ENCODE results near the gene NHLH1. TPM values are rescaled to one million over a fixed set of nuclear protein-coding genes. Genes with fewer than 3 reads are reported as not detected.

The NHLH1 gene
- polyA plus RNA-seq (2011; rRNA removed) (0.13 and 0.20 TPM in 2 replicates), polyA minus RNA-seq (2011; rRNA and poly(A)+ RNA removed) (0.10 and 0.19 TPM in 2 replicates)

DNA sequence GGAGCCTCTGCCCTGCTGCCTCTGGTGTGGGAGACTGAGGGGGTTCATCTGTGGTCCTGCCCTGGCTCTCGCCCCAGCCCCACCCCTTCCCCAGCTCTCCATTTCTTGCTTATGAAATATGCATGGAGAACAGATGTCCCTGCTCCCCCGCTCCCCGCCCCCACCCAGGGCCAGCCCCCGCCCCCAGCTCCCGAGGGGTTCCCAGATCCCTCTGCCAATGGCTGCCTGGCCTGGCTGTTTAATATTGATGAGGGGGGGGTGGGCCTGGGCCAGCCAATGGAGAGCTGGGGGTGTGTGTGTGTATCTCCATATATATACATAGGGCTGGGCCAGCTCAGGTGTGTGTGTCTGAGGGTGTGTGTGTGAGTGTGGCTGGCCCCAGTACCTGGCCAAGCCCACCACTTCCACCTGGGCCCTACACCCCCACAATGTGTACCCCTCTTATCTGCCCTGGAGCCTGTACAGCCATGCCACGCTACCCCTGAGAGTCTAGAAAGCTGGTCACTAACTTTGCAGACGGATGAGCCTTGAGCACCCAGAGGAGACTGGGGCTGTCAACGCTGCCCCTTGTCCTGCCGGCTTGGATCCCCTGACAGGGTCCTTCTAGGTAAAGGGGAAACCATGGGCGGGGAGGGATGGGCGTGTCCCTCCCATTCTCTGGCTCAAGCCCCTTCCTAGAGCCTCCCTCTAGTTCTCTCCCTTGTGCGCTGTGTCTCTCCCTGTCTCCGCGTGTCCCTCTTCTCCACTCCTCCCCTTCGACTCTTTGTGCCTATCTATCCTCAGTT is at the start of gene NHLH1:
Gene NHLH1, plus strand, starts transcription at position 341 of the 785 bp plus-strand sequence. CDS start 3,661 bp downstream, outside the sequence.
- ChIA-PET POLR2A (no interaction called here), CTCF (interaction anchor here (1.2 to 7.7 kb wide), 2 partner anchors 9 to 10 kb away, joined by 3 to 70 read pairs; no protein-coding TSS in a partner anchor)
- H3K36me3 ChIP-seq (ENCODE audit: control insufficient read depth, insufficient read depth, low read length) = no peaks in the 10 kb centered on the region
- no peak for DNase-seq (ENCODE audit: low read depth)
- no peaks in the 10 kb centered on the region; the same call in 1 of the 2 replicates for H3K27me3 ChIP-seq (ENCODE audit: control insufficient read depth, insufficient read depth, low read length)
- no peak within 1 kb of the TSS for H3K4me3 ChIP-seq (ENCODE audit: low read depth, low read length)
- TF ChIP-seq, protein P1, sequence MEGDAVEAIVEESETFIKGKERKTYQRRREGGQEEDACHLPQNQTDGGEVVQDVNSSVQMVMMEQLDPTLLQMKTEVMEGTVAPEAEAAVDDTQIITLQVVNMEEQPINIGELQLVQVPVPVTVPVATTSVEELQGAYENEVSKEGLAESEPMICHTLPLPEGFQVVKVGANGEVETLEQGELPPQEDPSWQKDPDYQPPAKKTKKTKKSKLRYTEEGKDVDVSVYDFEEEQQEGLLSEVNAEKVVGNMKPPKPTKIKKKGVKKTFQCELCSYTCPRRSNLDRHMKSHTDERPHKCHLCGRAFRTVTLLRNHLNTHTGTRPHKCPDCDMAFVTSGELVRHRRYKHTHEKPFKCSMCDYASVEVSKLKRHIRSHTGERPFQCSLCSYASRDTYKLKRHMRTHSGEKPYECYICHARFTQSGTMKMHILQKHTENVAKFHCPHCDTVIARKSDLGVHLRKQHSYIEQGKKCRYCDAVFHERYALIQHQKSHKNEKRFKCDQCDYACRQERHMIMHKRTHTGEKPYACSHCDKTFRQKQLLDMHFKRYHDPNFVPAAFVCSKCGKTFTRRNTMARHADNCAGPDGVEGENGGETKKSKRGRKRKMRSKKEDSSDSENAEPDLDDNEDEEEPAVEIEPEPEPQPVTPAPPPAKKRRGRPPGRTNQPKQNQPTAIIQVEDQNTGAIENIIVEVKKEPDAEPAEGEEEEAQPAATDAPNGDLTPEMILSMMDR (IDR thresholded peaks at IDR 0.05; ENCODE audit: insufficient read depth, low read depth, low read length) = no peak

- POLR2A ChIA-PET = no interaction called here
- no peaks in the 10 kb centered on the region for H3K27me3 ChIP-seq (ENCODE audit: control insufficient read depth, insufficient read depth, low read length)
- DNase-seq (ENCODE audit: low read depth) = no peak
- CTCF ChIA-PET = no interaction called here
- H3K36me3 ChIP-seq (ENCODE audit: control insufficient read depth, insufficient read depth, low read length) = peaks cover 17% of the 10 kb centered on the region
- TF ChIP-seq, protein P1 (IDR thresholded peaks at IDR 0.05; ENCODE audit: insufficient read depth, low read depth, low read length) = no peak
- H3K4me3 ChIP-seq (ENCODE audit: low read depth, low read length) = no peak overlapping the region
Observed at GRCh38 chr1:160322831-160323230, 44.0 kb upstream of the NHLH1 start.

DNA sequence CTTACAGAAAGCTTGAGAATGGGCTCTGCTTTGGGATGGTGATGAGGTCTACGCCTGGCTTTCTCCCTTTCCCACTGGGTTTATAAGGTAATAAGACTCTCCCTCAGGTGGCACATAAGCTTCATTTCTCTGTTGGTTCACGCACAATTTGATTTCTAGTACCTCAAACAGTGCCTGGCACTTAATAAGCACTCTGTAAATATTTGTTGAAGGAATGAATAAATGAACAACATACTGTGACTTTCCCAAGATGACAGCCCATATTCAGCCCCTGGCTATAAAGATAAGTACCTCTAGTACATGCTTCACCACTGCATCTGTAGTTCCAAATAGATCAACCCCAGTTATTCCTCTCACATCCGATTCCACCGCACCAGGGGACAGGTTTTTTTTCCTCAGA is 41.6 kb upstream of the NHLH1 start:
- Histone ChIP-seq H3K4me3 (ENCODE audit: low read depth, low read length) (no peak overlapping the region), H3K27me3 (ENCODE audit: control insufficient read depth, insufficient read depth, low read length) (no peaks in the 10 kb centered on the region), H3K36me3 (ENCODE audit: control insufficient read depth, insufficient read depth, low read length) (peaks cover 22% of the 10 kb centered on the region)
- POLR2A ChIA-PET = no interaction called here
- CTCF ChIA-PET = interaction anchor here (1.3 kb wide), 1 partner anchor 34 kb away, joined by 6 read pairs; no protein-coding TSS in a partner anchor
- TF ChIP-seq, protein P1 (IDR thresholded peaks at IDR 0.05; ENCODE audit: insufficient read depth, low read depth, low read length) = no peak
- DNase-seq (ENCODE audit: low read depth) = no peak

DNA sequence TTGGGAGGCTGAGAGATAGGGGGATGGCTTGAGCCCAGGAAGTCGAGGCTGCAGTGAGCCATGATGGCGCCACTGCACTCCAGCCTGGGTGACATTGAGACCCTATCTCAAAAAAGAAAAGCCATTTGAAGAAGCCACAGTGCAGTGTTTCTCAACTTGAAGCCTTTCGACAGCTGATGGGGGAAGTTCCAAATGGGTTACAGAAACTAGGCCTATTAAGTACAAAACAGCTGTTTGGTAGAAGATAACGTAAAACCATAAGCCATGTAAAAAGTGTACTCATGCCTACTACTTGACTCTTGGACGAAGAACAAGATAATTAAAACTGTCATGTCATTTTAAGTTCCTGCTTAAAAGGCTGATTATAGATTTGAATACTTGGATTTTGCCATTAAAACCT is 40.5 kb upstream of the NHLH1 start:
- H3K36me3 ChIP-seq (ENCODE audit: control insufficient read depth, insufficient read depth, low read length) = peaks cover 27% of the 10 kb centered on the region
- TF ChIP-seq, protein P1 (IDR thresholded peaks at IDR 0.05; ENCODE audit: insufficient read depth, low read depth, low read length) = no peak
- POLR2A ChIA-PET = no interaction called here
- H3K27me3 ChIP-seq (ENCODE audit: control insufficient read depth, insufficient read depth, low read length) = no peaks in the 10 kb centered on the region
- no peak for DNase-seq (ENCODE audit: low read depth)
- no peak overlapping the region for H3K4me3 ChIP-seq (ENCODE audit: low read depth, low read length)
- CTCF ChIA-PET = no interaction called here

GRCh38 chr1:160328184-160328583 is 38.7 kb upstream of the NHLH1 start:
- Histone ChIP-seq H3K36me3 (ENCODE audit: control insufficient read depth, insufficient read depth, low read length) (peaks cover 34% of the 10 kb centered on the region), H3K27me3 (ENCODE audit: control insufficient read depth, insufficient read depth, low read length) (no peaks in the 10 kb centered on the region), H3K4me3 (ENCODE audit: low read depth, low read length) (no peak overlapping the region)
- CTCF ChIA-PET = interaction anchor here (1.1 to 4.3 kb wide), 2 partner anchors 12 to 36 kb away, joined by 4 to 18 read pairs; no protein-coding TSS in a partner anchor
- POLR2A ChIA-PET = no interaction called here
- DNase-seq (ENCODE audit: low read depth) = no peak
- TF ChIP-seq, protein P1 (IDR thresholded peaks at IDR 0.05; ENCODE audit: insufficient read depth, low read depth, low read length) = no peak
